Measurements from ENCODE around the gene ASCC1.
"Not testable (repeated sequence)": the region's sequence is repeated elsewhere in the genome, so short reads cannot be mapped to it uniquely, and the experiment has no call there.

ASCC1 gene

DNA sequence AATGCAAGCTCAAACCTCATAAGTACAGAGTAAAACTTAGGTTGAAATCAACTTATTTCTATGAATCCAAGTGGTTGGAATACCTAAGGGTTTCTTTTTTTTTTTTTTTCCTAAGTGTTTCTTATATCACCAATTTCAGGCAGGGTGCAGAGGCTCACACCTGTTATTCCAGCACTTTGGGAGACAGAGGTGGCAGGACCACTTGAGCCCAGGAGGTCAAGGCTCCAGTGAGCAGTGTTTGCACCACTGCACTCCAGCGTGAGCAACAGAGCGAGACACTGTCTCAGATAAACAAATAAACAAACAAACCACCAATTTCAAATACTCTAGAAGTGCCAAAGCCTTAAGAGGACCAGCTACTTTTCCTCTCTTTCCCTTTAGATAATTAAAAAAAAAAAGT lies 88.5 kb downstream of the ASCC1 start:
- no peak for DNase-seq

DNA sequence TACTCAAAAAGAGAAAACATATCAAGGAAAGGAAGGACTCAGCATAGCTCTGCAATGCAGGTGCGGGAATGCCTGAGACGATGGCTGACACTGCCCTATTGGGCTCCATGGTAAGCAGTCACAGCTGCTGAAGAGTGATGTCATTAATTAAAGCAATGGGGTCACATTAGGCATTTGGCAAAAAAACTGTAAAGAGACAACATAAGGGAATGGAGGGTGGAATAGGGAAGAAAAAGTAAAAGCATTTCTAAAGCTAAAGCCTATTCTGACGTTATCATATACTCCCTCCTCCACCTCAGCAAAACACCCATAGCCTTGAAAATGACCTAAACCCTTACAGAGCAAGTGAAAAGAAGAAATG lies 89.2 kb downstream of the ASCC1 start:
- no peak for DNase-seq

DNA sequence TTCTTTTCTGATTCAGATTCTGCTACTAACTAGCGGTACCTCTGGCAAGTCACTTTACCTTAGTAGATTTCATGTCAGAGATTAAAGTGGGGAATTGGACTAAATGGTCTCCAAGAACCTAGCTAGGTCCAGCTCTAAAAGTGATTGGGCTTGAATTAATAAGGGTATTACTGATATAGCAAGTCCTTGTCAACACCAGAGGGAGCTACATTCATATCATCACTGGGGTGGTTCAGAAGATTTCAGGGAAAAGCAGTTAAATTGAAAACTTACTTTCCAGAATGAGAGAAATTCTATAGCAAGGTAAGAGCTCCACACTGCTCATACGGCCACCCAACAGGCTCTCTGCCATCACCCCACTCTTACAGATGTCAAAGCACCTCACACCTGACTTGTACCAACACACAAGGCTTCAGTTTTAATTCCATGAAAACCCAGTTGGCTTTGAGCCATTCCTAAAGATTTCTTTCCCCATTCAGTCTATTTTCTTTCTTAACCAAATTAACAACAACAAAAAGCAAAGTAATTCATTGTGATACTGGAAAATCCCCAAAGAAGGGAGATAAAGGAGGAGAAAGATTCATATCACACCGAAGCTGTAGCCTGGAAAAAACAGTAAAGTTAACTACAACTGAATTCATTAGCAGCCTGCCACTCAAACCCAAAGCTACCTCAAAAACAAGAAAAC lies 89.7 kb downstream of the ASCC1 start:
- DNase-seq: no peak

DNA sequence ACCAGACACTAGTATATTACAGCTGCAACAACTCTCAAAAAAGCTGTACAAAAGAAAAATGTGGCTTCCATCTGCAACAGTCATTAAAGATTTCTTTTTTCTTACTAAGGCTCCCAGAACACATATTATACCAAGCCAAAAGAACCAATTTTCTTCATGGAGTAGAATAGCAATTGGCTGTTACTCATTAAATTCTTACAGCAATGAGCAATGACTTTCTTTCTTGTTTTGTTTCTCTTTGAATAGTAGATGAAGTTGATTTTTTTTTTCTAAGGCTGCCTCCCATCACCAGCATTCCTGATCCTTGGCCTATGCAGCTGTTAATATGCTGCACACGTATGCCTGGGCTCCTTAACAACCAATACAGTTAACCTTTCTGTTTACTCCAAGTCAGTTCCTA lies 91.1 kb downstream of the ASCC1 start:
- peak in 1 of 56 donors; percentile 23 for DNase-seq

DNA sequence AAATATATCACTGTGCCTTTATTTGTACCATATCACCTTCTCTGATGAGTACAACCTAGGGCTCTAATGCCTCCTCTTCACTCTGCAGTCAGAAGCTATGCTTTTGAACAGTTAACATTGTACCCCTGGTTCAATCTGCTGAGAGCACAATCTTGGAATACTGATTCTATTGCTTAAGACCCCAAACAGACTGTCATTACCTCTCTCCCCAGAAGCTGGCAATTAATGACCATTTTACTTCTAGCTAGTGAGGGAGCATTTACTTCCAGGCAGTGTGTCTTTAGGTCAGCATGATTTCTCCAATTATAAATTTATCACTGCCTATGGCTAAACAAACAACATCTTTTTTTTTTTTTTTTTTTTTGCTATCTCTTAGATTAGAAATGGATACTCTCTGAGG lies 91.7 kb downstream of the ASCC1 start:
- no peak for DNase-seq

DNA sequence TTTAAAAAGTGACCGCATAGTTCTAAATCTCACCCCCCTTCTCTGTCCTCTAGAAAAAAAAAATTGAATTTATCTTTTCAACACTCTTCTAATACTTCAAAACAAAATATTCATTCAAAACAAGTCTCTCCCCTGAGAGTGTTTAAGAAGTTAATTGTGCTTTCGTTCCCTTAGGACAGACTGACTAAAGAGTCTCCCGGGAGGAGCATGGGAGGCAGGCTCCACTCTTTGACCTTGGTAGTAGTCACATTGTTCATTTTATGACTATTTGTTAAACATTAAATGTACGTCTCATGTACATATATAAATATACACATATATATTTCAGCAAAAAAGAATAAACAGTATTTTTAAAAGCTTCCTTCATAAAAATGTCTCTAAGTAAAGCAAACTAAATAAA lies 92.5 kb downstream of the ASCC1 start:
- DNase-seq: no peak

DNA sequence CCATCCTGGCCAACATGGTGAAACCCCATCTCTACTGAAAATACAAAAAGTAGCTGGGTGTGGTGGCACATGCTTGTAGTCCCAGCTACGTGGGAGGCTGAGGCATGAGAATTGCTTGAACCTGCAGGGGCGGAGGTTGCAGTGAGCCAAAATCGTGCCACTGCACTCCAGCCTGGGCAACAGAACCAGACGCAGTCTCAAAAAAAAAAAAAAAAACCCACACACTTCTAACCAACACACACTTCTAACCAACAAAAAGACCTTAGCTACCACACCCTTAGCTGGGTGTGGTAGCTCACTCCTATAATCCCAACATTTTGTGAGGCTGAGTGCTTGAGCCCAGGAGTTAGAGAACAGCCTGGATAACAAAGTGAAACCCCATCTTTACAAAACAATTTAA lies 93.9 kb downstream of the ASCC1 start:
- no peak for DNase-seq

DNA sequence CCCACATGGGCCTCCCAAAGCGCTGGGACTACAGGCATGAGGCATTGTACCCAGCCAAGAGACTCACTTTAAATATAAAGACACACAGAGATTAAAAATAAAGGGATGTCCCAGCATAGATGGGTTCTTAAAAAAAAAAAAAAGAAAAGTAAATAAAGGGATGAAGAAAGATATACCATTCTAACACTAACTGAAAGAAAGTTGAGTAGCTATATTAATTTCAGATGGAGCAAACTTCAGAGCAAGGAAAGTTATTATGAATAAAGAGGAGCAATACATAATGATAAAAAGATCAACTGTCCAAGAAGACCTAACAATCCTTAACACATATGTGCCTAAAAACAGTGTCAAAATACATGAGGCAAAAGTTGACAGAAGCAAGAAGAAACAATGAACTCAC lies 94.7 kb downstream of the ASCC1 start:
- no peak for DNase-seq

DNA sequence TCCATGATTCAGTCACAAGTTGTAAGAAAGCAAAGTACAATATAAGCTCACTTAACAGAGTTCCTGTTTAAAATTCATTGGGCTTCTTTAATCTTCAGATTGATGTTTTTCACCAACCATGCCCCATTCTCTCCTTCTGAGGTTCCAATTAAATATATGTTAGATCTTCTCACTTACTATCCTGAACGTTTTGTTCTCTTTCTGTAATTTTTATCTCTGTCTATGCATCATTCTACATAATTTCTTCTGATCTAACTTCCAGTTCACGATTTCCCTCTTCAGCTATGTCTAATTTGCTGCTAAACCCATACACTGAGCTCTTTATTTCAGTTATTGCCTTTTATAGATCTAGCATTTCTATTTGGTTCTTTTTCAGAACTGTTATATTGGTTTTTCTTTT lies 99.7 kb downstream of the ASCC1 start:
- DNase-seq: no peak

DNA sequence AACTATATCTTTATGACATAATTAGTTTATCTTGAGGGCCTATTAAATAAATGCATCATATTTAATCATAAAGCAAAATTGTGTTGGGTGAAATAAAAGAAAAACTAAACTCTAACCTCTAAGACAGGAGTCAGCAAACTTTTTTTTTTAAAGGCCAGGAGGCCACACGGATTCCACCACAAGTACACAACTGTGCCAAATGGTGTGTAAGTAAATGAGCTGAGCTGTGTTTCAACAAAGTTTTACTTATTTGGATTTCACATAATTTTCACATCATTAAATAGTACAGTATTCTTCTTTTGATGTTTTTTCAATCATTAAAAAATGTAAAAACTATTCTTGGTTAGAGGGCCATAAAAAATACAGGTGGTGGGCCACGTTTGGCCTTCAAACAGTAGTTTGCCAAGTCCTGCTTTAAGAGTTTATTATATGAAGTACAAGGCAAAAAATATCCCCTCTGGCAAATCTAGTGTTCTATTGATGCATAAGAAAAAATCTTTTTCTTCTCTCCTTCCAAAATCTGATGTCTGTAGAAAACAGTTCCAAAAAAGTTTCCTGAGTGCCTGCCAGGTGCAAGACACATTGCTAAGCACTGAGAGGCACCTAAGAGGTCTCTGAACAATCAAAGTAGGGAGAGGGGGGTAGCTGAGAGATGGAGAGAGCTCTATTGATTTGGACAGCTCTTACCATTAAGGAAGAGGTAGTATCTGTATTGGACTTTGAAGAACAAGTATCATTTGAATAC lies 101.2 kb downstream of the ASCC1 start:
- no peak for DNase-seq

DNA sequence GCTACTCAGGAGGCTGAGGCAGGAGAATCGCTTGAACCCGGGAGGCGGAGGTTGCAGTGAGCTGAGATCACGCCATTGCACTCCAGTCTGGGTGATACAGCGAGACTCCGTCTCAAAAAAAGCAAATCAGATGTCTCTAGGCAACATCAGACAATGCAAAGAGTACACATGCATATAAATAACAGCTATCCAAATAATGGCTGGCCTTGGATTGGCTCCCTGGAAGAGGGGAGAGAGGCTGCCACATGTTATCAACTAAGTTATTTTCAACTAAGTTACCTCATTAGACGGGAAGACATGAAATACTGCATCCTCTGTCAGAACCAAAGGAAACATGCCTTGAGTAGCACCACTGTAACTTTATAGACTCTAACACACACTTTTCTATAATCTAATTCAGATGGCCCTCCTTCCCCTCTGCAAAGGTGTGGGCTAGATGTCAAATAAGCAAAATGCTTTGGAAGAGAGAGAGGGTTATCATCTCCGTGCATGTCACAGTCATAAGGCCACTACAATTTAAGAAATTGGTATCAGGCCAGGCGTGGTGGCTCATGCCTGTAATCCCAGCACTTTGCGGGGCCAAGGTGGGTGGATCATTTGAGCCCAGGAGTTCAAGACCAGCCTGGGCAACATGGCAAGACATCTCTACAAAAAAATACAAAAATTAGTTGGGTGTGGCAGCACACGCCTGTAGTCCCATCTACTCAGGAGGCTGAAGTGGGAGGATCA lies 105.2 kb downstream of the ASCC1 start:
- DNase-seq: no peak

DNA sequence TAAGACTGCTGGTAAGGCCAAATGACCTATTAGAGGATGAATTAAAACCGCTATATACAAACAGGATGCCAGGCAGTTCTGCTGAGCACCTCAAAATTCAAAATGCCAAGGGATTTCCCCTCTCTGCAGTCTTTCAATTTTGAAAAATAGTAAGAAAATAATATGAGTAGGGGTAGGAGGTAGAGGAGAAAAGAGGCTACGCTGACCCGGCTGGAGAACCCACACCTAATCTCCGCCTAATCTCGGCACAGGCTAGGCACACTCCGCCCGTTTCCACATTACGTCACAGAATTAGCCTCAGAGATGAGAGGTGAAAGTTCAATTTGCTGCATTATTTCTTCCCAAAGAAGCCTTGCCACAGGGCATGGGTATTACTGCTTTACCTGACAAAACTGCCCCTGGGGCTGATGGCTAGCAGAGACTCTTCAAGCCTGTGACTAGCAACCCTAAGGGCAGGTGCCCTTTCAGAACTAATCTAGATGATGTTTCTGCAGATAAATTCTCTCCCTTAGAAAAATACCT lies 106.4 kb downstream of the ASCC1 start:
- no peak for DNase-seq

DNA sequence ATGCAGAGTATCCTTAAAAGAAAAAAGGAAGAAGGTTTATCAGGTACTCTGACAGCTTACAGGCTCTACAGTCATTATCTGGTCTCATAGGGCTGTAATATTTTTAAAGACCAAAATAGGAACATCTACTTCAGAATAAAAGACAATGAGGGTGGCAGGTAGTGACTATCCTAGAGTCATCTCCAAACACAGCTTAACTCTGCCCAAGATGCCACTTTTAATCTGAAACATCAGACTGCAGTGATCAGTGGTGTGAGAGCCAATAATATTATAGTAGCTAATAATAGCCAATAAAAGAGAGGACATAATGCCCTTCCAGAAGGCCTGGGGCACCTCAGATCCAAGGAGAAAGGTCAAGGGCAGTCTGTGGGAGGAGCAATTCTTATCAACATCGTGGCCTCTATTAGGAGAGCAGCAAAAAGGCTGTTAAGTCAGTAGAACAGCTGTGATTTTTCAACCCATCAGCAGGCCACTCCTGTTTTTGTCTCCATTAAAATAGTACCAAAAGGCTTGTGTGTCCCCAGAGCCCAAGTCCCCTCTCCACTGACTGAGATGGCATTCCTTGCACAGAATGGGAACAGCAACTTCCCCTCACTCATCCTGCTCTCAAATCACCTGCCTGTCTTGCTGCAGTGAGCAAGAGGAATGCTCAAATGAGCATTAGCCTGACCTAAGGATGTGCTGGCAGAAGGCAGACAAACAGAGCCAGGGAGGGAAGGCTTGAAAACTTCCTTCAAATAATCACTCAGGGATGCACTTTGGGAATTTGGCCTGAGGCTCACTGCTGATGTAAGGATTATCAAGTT lies 107.0 kb downstream of the ASCC1 start:
- no peak for DNase-seq

DNA sequence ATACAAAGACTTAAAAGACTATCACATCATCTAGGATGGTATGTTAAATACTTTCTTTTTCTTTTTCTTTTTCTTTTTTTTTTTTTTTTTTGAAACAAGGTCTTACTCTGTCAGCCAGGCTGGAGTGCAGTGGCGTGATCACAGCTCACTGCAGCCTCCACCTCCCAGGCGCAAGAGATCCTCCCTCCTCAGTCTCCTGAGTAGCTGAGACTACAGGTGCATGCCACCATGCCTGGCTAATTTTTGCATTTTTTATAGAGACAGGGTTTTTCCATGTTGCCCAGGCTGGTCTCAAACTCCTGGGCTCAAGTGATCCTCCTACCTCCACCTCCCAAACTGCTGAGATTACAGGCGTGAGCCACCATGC lies 108.1 kb downstream of the ASCC1 start:
- DNase-seq: not testable (repeated sequence)

DNA sequence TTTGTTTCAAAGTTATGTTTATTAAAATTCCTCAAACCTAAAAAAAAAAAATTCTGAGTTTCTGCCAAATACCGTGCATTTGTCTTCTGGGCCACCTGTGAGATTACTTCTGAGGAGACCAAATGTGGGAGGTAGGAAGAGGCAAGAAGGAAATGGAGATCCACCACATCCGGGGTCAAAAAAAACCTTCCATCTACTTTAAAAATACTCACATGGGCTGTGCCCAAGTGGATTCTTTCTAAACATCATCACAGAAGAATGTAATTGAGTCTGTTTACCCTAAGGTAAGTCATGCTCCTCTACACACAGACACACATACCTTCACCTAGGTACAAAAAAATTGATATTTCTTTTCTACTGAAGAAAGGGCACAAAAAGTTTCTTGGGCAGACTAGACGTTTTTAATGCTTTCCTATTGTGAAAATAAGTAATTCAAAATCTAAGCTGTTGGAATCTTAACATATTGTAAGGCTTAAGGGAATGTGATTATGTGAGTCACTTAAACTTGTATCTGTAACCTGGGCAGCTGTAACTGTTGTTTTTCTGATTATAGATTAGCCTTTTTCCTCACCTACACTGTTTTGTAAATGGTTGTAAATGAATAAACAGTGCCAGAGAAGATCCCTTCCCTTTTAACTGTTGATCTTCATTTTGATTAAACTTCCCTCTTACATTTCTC lies 108.6 kb downstream of the ASCC1 start:
- no peak for DNase-seq

DNA sequence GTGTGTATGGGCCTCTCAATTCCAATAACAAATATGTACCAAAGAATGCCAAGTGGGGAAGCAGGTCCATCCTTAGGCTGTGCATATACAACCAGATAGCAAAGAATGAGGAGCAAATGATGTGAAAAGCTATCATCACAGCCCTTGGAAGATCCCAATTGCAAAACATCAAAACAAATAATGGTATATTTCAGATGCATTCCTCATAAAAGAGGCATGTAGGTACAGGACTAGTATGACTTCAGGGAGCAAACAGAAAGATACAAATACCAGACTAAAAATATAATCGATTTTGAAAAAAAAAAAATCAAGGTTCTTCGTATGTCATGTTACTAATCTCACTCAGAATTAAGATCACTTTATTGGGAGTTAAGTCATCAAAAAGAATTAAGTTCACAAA lies 109.2 kb downstream of the ASCC1 start:
- DNase-seq: no peak

DNA sequence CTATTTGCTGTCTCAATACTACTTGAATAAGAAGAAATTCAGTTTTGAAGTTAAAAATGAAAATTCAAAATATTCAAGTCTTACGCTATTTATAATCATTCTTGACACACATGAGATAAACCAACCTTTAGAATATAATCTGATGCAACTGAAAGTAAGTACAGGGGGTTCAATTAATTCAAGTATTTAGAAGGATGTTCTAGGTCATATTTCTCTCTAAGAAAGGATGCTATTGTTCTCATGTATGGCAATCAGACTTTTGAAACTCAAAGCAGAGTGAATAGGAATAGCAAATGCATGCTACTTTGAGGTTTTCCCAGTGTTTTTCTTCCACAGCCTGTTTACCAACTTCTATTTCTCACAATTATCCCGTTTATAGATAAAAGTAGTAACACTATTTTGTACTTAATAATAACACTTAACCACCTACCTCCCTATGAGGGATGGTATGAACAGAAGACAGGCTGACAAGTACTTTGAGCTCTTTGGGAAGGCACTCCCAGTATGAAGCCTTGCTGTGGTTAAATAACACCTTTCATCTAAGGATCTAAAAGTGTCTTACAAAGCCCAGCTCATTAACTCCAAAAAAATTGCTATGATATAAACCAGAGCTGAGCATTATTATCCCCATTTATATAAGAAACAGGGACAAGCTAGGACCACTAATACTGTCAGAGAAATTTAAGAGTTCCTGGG lies 109.8 kb downstream of the ASCC1 start:
- peak in 1 of 56 donors; percentile 34 for DNase-seq

DNA sequence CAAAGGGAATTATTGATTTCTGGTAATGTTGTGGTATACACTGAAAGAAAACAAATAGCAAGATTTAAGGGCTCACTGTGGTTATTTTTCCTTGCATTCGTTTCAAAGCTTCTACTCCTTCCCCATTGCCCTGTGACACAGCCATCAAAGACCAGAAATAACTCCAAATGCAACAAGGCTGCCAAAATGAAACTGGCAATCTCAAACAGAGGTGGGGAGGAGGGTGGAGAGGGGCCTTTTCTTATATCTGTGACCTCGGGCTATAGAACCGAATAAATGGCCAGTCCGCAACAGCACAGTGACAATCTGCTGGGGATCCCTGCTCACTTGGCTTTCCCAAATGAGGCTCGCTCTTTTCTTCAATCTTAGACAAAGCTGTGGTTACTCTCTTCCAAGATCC lies 110.4 kb downstream of the ASCC1 start:
- DNase-seq: no peak

DNA sequence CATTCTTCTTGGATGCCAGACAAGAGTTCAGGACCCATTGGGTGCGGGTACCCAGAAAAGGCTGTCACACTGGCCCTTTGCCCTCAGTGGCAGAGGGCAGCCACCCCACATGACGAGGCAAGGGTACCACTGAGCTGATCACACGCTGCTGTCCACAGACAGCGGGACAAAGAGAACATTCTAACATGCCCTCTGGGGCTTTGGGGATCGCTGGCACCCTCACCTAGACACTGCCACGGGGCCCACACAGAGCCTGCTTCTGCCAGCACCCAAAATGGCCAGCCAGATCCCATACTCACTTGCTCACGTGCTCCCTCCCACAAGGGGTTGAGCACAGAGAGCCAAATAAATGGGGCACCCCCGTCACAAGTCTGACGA lies 111.0 kb downstream of the ASCC1 start:
- DNase-seq: peak in 2 of 56 donors; percentile 25 to 32

DNA sequence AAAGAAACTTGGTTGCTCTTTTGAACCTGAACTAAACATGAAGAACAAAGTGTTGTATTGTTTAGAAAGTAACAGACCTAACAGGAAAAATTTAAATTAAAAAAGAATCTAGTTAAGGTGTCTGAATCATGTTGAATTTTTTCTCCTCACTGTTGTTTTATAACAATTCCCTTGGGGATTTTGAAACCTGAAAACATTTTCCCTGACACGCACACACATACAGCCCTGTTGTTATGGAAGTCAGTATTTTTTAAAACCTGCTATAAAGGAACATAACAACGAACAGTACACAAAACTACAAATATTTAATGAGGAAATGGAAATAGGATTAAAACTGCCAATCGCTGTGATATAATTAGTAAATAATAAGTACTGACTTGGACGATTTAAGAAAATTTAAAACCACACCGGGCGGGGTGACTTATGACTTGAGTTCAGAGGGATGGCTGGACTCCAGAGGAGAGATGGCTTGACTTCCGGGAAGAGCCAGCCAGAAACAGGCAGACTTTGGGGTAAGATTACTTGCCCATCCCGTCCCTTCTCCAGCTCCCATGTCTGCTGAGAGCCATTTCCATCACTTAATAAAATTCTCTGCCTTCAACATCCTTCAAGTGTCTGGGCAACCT lies 111.5 kb downstream of the ASCC1 start:
- no peak for DNase-seq

All from nucleus accumbens (tissue), 56 donors.